ENCODE results near the gene COMT. TPM values are rescaled to one million over a fixed set of nuclear protein-coding genes. Genes with fewer than 3 reads are reported as not detected.
A peak's percentile ranks its signal among the peaks of the same experiment; 100 is the strongest.

The COMT gene
- total and polyA plus RNA-seq, 9 of the 15 experiments (the other 6 are each of a cell fraction or from before 2014, with no cell fraction given), result 12.5 to 351 (median 155) TPM

DNA sequence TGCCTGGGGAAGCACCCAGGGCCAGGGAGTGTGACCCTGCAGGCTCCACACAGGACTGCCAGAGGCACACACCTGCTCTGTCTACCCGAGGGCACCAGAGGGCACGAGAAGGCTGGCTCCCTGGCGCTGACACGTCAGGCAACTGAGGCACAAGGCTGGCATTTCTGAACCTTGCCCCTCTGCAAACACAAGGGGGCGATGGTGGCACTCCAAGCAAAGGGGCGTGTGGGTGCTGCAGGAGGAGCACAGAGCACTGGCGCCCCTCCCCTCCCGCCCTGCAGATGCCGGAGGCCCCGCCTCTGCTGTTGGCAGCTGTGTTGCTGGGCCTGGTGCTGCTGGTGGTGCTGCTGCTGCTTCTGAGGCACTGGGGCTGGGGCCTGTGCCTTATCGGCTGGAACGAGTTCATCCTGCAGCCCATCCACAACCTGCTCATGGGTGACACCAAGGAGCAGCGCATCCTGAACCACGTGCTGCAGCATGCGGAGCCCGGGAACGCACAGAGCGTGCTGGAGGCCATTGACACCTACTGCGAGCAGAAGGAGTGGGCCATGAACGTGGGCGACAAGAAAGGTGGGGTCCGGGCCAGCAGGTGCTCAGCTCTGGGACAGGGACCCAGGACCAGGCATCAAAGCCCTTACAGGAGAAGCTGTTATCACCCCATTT, 20.8 kb downstream of the COMT start (continued):
- TF ChIP-seq, protein P1, sequence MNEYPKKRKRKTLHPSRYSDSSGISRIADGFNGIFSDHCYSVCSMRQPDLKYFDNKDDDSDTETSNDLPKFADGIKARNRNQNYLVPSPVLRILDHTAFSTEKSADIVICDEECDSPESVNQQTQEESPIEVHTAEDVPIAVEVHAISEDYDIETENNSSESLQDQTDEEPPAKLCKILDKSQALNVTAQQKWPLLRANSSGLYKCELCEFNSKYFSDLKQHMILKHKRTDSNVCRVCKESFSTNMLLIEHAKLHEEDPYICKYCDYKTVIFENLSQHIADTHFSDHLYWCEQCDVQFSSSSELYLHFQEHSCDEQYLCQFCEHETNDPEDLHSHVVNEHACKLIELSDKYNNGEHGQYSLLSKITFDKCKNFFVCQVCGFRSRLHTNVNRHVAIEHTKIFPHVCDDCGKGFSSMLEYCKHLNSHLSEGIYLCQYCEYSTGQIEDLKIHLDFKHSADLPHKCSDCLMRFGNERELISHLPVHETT (CRISPR knock-in tag; conservative IDR thresholded peaks at IDR 0.05 in 1 of 2, IDR thresholded peaks at IDR 0.05 in 1 of 2), result no peak
- TF ChIP-seq BCOR (IDR thresholded peaks at IDR 0.05) (peak; percentile 86), CHCHD3 (CRISPR knock-in tag; IDR thresholded peaks at IDR 0.05) (no peak; the same call in 1 of the 2 replicates), U2AF2 (optimal IDR thresholded peaks at IDR 0.05; ENCODE audit: low read depth, low read length) (no peak), FOXJ3 (CRISPR knock-in tag; IDR thresholded peaks at IDR 0.05) (no peak), PML (IDR thresholded peaks at IDR 0.05; ENCODE audit: low read length) (no peak), ETS2 (tag; IDR thresholded peaks at IDR 0.05; ENCODE audit: borderline replicate concordance, poor library complexity, severe bottlenecking) (no peak), GABPB2 (CRISPR knock-in tag; conservative IDR thresholded peaks at IDR 0.05) (peak; percentile 76; the same call in 1 of the 2 replicates), ETV6 (IDR thresholded peaks at IDR 0.05; ENCODE audit: borderline replicate concordance in 1 of 2, low read depth in 2 of 2, low read length in 1 of 2) (no peak), ETV6 (CRISPR knock-in tag; IDR thresholded peaks at IDR 0.05; ENCODE audit: borderline replicate concordance) (no peak), FIP1L1 (IDR thresholded peaks at IDR 0.05; ENCODE audit: low read depth, low read length, poor library complexity, severe bottlenecking) (peak; percentile 94), YY1 (IDR thresholded peaks at IDR 0.05; ENCODE audit: borderline replicate concordance in 1 of 3, control insufficient read depth in 1 of 3, extremely low read depth in 1 of 3, insufficient read depth in 3 of 3, insufficient read length in 1 of 3, insufficient replicate concordance in 2 of 3, low read depth in 1 of 3, low read length in 2 of 3) (peak in 1 of 3 experiments; percentile 28)
- TF ChIP-seq, protein P2, sequence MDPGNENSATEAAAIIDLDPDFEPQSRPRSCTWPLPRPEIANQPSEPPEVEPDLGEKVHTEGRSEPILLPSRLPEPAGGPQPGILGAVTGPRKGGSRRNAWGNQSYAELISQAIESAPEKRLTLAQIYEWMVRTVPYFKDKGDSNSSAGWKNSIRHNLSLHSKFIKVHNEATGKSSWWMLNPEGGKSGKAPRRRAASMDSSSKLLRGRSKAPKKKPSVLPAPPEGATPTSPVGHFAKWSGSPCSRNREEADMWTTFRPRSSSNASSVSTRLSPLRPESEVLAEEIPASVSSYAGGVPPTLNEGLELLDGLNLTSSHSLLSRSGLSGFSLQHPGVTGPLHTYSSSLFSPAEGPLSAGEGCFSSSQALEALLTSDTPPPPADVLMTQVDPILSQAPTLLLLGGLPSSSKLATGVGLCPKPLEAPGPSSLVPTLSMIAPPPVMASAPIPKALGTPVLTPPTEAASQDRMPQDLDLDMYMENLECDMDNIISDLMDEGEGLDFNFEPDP (CRISPR knock-in tag; IDR thresholded peaks at IDR 0.05), result peak; percentile 74; the same call in 1 of the 2 replicates
- TF ChIP-seq, protein P3, sequence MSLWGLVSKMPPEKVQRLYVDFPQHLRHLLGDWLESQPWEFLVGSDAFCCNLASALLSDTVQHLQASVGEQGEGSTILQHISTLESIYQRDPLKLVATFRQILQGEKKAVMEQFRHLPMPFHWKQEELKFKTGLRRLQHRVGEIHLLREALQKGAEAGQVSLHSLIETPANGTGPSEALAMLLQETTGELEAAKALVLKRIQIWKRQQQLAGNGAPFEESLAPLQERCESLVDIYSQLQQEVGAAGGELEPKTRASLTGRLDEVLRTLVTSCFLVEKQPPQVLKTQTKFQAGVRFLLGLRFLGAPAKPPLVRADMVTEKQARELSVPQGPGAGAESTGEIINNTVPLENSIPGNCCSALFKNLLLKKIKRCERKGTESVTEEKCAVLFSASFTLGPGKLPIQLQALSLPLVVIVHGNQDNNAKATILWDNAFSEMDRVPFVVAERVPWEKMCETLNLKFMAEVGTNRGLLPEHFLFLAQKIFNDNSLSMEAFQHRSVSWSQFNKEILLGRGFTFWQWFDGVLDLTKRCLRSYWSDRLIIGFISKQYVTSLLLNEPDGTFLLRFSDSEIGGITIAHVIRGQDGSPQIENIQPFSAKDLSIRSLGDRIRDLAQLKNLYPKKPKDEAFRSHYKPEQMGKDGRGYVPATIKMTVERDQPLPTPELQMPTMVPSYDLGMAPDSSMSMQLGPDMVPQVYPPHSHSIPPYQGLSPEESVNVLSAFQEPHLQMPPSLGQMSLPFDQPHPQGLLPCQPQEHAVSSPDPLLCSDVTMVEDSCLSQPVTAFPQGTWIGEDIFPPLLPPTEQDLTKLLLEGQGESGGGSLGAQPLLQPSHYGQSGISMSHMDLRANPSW (CRISPR knock-in tag; IDR thresholded peaks at IDR 0.05), result 0 out of 2 replicates have a peak, but pooled peaks have one; percentile 65
- TF ChIP-seq, protein P4, sequence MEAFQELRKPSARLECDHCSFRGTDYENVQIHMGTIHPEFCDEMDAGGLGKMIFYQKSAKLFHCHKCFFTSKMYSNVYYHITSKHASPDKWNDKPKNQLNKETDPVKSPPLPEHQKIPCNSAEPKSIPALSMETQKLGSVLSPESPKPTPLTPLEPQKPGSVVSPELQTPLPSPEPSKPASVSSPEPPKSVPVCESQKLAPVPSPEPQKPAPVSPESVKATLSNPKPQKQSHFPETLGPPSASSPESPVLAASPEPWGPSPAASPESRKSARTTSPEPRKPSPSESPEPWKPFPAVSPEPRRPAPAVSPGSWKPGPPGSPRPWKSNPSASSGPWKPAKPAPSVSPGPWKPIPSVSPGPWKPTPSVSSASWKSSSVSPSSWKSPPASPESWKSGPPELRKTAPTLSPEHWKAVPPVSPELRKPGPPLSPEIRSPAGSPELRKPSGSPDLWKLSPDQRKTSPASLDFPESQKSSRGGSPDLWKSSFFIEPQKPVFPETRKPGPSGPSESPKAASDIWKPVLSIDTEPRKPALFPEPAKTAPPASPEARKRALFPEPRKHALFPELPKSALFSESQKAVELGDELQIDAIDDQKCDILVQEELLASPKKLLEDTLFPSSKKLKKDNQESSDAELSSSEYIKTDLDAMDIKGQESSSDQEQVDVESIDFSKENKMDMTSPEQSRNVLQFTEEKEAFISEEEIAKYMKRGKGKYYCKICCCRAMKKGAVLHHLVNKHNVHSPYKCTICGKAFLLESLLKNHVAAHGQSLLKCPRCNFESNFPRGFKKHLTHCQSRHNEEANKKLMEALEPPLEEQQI (IDR thresholded peaks at IDR 0.05), result no peak
